Upper lobe of right lung (tissue), 1 donor: ENCODE results near the gene NUBPL. TPM values are rescaled to one million over a fixed set of nuclear protein-coding genes. Genes with fewer than 3 reads are reported as not detected.

Source experiments
- ATAC-seq: fragments of 200-7000 bp; cut with Tn5 transposase; one replicate; pipeline ENCODE4 v1.9.1; 2020; ENCODE audit warnings: mild to moderate bottlenecking, moderate library complexity
- DNase-seq: peaks from one replicate; pipeline ENCODE4 v3.0.0-alpha.2; 2020
- H3K27ac ChIP-seq: fragments of 200-600 bp; one replicate; pipeline ENCODE4 v1.8.0; 2022
- H3K27me3 ChIP-seq: fragments of 200-600 bp; one replicate; pipeline ENCODE4 v1.8.0; 2022; ENCODE audit warnings: mild to moderate bottlenecking
- H3K36me3 ChIP-seq: fragments of 200-600 bp; one replicate; pipeline ENCODE4 v1.8.0; 2022
- H3K4me1 ChIP-seq: fragments of 200-600 bp; one replicate; pipeline ENCODE4 v1.8.0; 2022
- H3K4me3 ChIP-seq: fragments of 200-600 bp; one replicate; pipeline ENCODE4 v1.8.0; 2022; ENCODE audit warnings: mild to moderate bottlenecking
- H3K9me3 ChIP-seq: fragments of 200-600 bp; one replicate; pipeline ENCODE4 v1.8.0; 2022
- CTCF ChIP-seq: fragments of 200-600 bp; IDR thresholded peaks from one replicate; pipeline ENCODE4 v1.8.0; 2022; ENCODE audit warnings: antibody characterized with exemption
- intact Hi-C: fragments of 100-400 bp; cut with DNase I; formaldehyde crosslinking; loops from one replicate; pipeline ENCODE4 v1.11.0; 2022
- total RNA-seq: library from RNA; stranded (reverse); fragmentation: NEBNext Ultra II Directional; extraction: Animal tissue kit (Norgen Biotek cat#: 25700); gene quantifications from one replicate; pipeline ENCODE4 v1.2.1, GENCODE V29; 2021
- donor health status: DM: no; HTN: yes; CAD: no; lungs with severe emphysema.

NUBPL gene
- total RNA-seq, 1 donor from 2014 or later, result 12.1 TPM

- DNase-seq, result no peak
- no peak for ATAC-seq
- no peak overlapping the region for H3K4me3 ChIP-seq
- no peak overlapping the region for H3K27ac ChIP-seq
- no peaks in the 10 kb centered on the region for H3K36me3 ChIP-seq
- H3K4me1 ChIP-seq, result no peaks in the 10 kb centered on the region
- H3K27me3 ChIP-seq, result no peaks in the 10 kb centered on the region
- intact Hi-C loops, result no loop called here
- no peak for TF ChIP-seq CTCF
- no peaks in the 10 kb centered on the region for H3K9me3 ChIP-seq
These were observed 11.4 kb upstream of the NUBPL start for GRCh38 chr14:31549817-31550216.

DNA sequence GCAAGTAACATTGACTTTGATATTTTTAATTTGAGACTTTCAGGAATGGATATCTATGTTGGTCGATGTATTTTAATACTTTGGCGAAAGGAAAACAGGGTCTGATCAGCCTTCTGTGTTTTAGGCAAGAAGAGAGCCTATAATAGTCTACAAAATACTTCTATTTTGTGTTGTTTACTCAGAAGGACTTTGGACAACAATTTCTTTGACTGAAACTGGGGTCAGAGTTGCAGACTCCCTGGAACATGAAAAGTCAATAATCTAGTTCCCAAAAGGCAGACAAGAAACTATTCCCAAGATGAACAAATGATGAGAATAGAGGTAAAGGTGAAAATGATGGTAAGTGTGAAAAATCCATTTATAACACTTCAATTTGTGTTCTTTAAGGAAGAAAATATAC is 10.6 kb upstream of the NUBPL start:
- intact Hi-C loops, result no loop called here
- ATAC-seq, result no peak
- TF ChIP-seq CTCF, result no peak

DNA sequence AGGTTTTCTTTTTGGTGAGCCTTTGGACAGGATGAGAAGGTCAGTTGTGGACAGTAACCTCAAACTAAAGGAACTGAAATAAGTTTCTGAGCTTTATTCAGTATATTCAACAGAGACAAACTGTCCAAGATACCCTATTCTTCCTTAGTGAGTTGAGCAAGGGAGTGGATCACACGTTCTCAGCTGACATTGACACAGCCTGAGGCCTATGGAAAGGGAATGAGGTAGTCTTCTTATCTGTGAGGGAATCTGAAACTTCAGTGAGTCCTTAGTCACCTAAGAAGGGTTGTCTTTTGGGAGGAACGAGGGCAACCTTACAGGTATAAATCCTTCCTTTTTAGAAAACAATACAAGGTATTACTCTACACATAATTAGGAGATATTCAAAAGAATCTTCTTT is 5.0 kb upstream of the NUBPL start:
- no peak overlapping the region for H3K27ac ChIP-seq
- no peaks in the 10 kb centered on the region for H3K9me3 ChIP-seq
- no peaks in the 10 kb centered on the region for H3K27me3 ChIP-seq
- DNase-seq (no peak), ATAC-seq (no peak)
- no peak for TF ChIP-seq CTCF
- H3K4me1 ChIP-seq, result no peaks in the 10 kb centered on the region
- no peak overlapping the region for H3K4me3 ChIP-seq
- intact Hi-C loops, result no loop called here
- no peaks in the 10 kb centered on the region for H3K36me3 ChIP-seq

More for the DNA sequence above, 10.6 kb upstream of the NUBPL start:
- no peak overlapping the region for H3K27ac ChIP-seq
- no peaks in the 10 kb centered on the region for H3K4me1 ChIP-seq
- no peaks in the 10 kb centered on the region for H3K27me3 ChIP-seq
- no peaks in the 10 kb centered on the region for H3K36me3 ChIP-seq
- no peaks in the 10 kb centered on the region for H3K9me3 ChIP-seq
- no peak overlapping the region for H3K4me3 ChIP-seq
- no peak for DNase-seq

DNA sequence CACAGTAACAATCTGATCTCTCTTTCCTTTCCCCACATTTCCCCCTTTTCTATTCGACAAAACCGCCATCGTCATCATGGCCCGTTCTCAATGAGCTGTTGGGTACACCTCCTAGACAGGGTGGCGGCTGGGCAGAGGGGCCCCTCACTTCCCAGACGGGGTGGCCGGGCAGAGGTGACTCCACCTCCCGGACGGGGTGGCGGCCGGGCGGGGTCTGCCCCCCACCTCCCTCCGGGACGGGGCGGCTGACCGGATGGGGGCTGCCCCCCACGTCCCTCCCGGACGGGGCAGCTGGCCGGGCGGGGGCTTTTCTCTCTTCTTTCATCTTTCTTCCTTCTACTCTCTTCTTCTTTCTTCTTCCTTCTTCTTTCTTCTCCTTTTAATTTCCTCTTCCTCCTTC is 1.3 kb upstream of the NUBPL start:
- H3K9me3 ChIP-seq, result no peaks in the 10 kb centered on the region
- no peak for TF ChIP-seq CTCF
- intact Hi-C loops, result no loop called here
- H3K27ac ChIP-seq, result no peak overlapping the region
- DNase-seq (no peak), ATAC-seq (no peak)
- H3K4me1 ChIP-seq, result no peaks in the 10 kb centered on the region
- H3K4me3 ChIP-seq, result no peak overlapping the region
- no peaks in the 10 kb centered on the region for H3K36me3 ChIP-seq
- no peaks in the 10 kb centered on the region for H3K27me3 ChIP-seq

DNA sequence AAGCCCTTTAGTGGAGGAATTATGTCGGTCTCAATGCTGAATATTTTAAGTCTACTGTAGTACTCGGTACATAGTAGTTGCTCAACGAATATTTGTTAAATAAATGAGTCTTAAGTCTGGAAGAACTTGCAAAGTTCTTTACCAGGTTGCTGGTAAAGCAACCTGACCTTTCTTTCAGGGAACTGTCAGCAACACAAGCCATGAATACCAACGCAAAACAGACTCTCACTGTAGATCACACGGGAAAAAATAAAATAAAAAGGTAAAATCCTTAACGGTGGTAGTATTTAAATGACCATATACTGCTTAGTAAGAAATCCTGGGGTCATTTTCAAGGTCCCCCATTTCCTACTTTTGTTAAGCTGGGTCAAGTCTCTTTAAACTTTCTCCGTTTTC is 447 bp upstream of the NUBPL start:
- H3K9me3 ChIP-seq, result no peaks in the 10 kb centered on the region
- H3K4me3 ChIP-seq, result peak overlapping the region; percentile 82
- ATAC-seq (no peak), DNase-seq (no peak)
- no peak for TF ChIP-seq CTCF
- no peaks in the 10 kb centered on the region for H3K4me1 ChIP-seq
- H3K27ac ChIP-seq, result peak overlapping the region; percentile 94
- no peaks in the 10 kb centered on the region for H3K27me3 ChIP-seq
- H3K36me3 ChIP-seq, result no peaks in the 10 kb centered on the region
- intact Hi-C loops, result no loop called here

- H3K4me1 ChIP-seq, result peaks cover 15% of the 10 kb centered on the region
- ATAC-seq, result no peak
- intact Hi-C loops, result no loop called here
- H3K4me3 ChIP-seq, result no peak overlapping the region
- H3K36me3 ChIP-seq, result peaks cover 9% of the 10 kb centered on the region
- no peak for TF ChIP-seq CTCF
- H3K27me3 ChIP-seq, result no peaks in the 10 kb centered on the region
- DNase-seq, result no peak
- no peaks in the 10 kb centered on the region for H3K9me3 ChIP-seq
- H3K27ac ChIP-seq, result no peak overlapping the region
These were observed 3.0 kb downstream of the NUBPL start for GRCh38 chr14:31564194-31564593.
